Hypothalamus (tissue), 51 donors: Measurements from ENCODE around the gene PPDPF.

Experiments
- DNase-seq, 51 donors: peaks; one replicate each; lab custom pipeline; 2025; lab: John Stamatoyannopoulos, UW

Gene PPDPF

DNA sequence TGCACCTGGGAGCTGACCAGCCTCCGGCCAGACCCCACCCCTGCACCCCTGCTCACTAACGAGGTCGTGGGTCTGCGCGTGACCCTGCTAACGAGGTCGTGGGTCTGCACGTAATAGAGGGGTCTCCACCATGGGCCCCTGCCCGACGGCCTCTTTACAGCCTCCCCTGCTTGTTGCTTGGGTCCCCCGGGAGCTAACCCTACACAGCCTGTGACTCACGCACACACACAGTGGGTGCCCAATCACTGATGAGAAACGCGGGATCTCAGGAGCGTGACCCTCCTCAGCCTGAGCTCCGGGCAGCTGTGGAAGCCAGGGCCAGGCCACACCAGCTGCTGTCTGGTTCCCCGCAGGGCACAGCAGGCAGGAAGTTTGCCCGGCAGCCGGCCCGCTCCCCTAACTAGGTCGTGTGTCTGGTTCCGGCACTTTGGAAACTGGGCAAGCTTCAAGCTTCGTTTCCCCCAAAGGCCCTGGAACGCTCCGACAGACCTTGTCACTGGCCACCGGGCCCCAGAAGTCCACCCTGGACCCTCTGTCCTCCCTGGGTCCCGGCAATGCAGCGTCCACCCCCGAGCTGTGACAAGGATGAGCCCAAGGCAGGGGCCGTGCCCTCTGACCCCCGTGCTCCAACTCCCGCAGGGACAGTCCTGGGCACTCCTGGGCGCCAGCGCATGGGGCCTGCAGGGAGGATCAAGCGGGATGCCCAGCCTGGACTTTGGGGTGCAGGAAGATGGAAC lies 15.8 kb downstream of the PPDPF start:
- no peak for DNase-seq

DNA sequence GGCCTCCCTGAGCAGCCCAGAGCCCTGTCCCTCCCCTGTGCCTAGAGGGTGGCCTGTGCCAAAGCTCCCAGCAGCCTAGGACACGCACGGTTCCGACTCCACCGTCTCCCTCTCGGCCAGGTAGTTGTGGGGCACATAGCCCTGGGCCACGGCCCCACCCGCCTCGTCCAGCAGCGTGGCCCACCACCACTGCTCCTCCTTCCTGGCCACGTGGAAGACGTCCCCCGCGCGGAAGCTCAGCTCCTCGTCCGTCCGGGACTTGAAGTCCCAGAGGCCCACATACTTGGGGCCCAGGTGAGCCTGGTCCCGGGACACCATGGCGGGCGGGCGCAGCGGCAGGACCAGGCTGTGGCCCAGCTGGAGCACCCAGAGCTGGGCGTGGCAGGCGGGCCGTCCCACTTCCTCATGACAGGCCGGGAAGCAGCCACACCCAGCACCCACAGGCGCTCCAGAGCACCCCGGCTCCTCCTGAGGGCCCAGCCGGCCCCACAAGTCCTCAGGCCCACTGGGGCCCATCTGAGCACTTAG lies 16.5 kb downstream of the PPDPF start, which contains the start of gene PTK6:
TSS of gene PTK6 (minus strand) at position 380 of the 528 bp plus-strand sequence. CDS start at position 318, 62 bp downstream.
- DNase-seq: no peak

DNA sequence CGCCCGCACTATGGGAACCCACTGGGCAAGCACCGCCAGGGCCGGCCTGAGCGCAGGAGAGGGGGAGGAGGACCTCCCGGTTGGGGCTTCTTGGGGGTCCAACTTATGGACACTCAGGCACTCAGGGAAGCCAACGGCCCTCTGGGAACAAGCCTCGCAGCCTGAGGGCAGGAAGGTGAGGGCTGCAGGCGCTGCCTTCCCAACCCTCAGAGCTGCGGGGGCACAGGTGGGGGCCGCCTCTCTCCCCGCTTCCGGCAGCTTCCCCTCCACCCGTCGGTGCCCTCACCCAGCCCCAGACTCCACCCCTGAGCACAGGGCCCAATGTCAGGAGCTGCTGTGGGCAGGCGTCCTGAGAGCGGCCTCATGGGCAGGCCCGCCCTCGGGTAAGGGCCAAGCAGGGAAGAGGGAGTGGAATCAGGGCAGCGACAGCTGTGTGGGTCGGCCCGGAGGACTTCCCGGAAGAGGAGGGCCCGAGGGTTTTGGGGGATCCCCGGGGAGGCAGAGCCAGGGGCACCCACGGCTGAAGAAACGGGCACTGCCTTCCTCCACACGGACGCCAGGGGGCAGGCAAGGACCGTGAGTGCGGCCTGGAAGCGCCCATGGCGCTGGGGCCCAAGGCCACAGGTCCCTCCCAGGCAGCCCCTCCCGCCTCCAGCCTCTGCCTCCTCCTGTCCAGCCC lies 17.1 kb downstream of the PPDPF start:
- peak in 47 of 51 donors; percentile 6 to 79 (median 50) for DNase-seq

DNA sequence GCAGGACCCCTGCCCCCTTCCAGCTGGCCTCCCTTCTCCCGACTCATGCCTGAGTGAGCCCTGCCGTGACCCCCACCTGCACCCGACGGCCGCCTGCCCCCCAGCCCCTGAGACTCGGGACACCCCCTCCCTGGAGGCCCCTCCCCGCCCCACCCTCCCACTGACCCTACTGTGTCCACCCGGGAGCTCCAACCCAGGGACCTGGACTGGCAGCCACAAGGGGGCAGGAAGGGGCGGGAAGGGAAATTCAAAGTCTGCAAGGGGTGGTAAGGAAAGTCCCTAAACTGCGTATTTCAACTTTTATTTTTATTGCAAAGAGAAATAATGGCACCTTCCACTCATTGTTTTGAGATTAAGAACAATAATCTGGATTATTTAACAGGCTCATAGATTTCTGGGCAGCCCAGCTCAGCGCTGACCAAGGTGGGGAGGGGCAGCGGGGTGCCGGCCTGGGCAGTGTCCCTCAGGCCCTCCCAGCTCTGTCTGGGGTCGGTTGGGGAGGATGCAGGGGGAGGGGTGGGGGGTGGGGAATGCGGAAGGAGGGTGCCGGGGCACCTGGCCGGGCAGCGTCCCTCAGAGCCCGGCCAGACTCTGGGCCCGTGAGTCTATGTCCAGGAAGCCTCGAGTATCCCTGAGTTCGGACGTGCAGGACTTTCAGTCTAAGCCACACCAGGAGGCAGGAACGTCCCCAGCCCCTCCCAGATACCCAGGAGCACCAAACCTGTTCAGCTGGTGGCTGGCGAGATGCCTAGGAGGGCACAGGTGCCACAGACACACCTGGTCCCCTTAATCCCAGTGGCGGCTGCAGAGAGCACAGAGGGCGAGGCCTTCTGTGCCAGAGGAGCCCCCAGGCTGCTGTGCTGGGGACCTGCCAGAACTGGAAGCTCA lies 17.9 kb downstream of the PPDPF start:
- no peak for DNase-seq

DNA sequence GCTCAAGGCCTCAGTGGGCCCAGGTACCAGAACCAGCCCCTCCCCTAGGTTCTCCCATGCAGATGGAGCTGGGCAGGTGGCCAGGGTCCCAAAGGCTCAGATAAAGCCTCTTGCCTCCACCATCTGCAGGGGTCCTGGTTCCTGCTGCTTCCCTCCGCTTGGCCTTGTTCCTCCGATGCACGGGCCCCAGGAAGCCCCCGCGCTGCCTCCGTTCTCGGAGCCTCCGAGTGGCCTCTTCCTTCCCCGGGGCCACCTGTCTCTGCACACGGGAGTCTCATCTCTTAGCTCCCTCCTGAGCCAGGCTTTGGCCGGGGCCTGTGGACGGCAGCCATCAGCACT lies 18.5 kb downstream of the PPDPF start:
- DNase-seq: no peak

DNA sequence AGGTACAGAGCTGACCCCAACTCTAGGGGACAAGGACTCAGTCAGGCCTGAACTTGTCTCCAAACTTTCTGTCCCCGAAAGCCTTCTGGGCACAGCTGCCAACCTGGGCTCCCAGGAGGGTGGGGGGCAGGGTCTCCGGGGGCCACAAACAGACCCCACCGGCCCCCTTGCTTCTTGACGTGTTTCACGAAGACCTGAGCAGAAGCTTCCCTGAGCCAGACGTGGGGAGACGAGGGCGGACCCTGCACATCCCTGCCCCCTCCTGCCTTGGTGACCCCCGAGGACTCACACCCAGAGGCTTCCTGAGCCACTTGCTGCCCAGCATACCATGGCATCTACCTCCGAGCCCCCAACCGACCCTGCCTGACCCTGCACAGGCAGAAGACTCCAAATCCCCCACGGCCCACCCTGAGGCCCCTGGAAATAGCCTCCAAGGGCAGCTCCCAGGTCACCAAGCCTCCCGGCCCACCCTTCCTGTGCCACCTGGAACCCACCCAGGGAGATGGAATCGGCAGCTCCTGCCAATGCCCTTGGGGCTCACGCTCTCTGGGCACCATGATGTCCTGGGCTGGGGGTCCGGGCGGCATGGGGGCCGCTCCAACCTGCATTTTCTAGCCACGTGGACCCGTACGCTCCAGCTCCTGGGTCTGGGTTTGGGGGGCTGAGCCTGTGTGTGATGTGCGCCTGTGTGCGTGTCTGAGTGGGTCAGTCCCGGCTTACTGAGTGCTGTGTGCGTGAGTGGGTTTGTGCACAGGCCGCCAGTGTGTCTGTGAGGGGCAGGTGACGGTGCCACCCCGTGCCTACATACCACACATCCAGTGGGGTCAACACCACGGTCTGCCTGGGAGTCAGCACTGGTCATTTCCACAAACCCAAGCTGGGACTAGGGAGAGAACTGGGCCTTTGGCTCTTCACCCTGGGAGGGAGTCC lies 19.1 kb downstream of the PPDPF start:
- DNase-seq: no peak

DNA sequence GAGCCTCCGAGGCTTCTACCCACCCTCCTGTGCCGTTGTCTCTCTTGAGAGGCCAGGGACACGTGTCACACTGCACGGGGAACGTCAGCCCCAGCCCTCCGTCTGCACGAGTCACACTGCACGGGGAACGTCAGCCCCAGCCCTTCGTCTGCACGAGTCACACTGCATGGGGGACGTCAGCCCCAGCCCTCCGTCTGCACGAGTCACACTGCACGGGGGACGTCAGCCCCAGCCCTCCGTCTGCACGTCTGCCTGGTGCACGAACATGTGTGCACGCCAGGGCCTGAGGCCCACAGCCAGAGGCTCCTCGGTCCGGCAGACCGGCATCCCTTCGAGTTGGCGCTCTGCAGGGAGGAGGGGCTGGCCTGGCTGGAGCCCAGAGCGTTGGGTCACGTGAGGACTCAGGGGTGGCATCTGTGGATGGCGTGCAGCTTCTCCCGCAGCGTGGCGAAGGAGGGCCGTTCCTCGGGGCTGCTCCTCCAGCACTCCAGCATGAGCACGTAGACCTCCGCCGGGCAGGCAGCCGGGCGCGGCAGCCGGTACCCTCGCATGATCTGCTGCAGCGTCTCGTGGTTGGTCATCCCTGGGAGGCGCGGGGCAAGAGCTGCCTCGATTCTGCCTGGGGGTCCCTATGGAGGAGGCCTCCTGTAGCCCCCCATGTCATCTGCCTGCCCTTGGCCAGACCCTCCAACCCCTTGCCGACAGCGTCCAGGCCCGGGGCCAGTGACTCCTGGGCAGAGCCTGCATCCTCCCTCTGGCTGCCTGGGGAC lies 20.0 kb downstream of the PPDPF start:
- DNase-seq: peak in 24 of 51 donors; percentile 11 to 53 (median 30)

DNA sequence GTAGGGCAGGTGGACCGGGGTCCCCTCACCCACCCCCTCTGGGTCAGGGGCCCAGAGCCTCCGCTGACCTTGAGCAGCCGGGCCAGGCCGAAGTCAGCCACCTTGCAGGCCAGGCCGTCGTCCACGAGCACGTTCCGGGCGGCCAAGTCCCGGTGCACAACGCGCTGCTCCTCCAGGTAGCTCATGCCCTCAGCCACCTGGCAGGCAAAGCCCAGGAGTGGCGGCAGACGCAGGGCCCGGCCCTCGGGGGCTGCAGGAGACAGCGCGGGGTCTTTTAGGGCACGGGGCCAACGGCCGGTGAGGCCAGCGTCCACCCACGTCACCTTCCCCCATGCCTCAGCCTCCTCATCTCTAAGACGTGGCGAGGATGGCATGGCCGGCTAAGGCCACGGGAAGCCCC lies 20.8 kb downstream of the PPDPF start:
- no peak for DNase-seq

DNA sequence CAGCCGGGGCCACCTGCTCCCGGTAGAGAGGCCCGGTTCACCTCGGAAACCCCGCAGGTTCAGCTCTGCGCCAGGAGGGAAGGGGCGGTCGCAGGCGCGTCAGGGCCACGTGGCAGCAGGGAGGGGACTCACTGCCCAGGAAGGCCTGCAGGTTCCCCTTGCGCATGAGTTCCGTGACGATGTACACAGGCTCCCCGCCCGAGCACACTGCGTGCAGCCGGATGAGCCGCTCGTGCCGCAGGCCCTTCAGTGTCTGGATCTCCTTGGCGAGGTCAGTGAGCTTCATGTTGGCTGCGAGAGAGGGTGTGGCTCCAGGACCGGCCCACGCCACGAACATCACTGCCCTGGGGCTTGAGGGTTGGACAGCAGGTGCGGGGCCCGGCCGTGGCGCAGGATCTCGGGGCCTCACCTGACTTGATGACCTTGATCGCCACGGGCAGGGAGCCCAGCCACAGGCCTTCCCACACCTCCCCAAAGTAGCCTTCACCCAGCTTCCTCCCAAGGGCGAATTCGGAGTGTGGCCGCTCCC lies 21.5 kb downstream of the PPDPF start:
- no peak for DNase-seq

DNA sequence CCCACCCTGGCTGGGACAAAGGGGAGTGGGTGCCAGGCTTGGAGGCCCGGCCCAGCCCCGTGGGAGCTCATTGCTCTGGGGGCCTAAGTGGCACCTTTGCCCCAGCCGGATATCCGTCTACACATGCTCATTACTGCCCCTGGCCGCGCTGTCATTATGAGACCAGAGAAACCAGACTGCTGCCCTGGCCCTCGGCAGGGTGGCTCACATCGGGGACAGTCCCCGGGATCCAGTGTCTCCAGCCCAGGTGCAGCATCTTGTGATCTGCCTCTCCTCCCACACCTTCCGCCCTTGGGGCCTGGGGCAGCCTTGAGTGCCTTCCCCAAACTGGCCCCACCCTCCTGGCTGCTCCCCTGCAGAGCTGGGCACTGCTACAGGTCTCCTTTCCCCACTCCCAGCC lies 22.1 kb downstream of the PPDPF start:
- DNase-seq: no peak

DNA sequence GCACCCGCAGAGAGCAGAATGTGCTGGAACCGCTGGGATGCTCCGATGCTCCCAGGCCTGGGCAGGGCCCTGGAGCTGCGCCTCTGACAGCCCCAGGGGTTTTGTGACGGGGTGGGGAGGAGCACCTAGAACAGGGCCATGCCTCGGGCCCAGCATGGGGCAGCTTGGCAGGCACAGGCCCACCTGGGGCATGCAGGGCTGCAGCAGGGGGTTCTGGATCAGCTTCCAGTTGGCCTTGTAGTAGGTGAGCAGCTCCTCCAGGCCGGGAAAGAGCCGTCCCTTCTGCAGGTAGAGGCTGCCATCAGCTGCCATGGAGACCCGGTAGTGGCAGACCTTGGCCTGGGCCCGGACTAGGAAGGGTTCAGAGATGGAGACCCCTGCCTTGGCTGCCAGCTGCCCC lies 22.6 kb downstream of the PPDPF start:
- no peak for DNase-seq

DNA sequence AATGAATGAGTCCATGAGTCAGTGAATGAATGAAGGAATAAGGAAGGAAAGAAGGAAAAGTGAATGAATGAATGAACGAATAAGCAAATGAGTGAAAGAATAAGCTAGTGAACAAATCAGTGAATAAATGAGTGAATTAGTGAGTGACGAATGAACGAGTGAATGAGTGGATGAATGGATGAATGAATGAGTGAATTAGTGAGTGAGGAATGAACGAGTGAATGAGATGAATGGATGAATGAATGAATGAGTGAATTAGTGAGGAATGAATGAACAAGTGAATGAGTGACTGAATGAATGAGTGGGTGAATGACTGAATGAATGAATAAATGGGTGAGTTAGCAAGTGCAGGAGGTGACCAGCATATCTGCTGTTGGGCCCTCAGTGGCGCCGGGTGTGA lies 23.2 kb downstream of the PPDPF start:
- DNase-seq: no peak

DNA sequence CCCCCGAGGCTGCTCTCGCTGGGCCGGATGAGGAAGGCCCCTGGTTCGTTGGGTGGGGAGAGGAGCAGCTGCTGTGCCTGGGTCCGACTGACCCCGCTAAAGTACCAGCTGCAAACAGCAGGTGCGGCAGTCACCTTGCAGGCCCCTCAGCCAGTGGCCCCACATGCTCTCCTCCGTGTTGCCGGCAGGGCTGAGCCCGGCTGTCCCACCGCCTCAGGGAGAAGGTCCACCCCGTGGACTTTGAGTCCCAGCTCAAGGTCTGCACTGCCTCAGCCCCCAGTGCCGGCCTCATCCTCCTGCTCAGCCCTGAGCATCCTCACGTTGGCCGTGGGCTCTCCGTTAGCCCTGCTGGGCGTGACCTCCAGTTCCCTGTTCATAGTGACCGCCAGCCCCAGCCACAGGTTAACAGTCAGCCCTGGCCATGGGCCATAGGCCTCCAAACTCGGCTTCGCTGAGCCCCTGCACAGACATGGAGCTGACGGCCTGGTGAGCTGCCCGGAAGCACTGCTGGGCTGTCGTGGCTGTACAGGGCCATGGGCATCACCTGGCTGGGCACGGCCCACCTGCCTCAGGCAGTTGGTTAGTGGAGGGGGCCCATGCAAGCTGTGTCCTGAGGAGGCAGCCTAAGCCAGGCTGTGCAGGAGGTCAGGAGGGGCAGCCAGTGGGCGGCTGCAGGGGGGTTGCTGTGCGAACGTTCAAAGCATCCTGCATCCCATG lies 23.8 kb downstream of the PPDPF start:
- no peak for DNase-seq

DNA sequence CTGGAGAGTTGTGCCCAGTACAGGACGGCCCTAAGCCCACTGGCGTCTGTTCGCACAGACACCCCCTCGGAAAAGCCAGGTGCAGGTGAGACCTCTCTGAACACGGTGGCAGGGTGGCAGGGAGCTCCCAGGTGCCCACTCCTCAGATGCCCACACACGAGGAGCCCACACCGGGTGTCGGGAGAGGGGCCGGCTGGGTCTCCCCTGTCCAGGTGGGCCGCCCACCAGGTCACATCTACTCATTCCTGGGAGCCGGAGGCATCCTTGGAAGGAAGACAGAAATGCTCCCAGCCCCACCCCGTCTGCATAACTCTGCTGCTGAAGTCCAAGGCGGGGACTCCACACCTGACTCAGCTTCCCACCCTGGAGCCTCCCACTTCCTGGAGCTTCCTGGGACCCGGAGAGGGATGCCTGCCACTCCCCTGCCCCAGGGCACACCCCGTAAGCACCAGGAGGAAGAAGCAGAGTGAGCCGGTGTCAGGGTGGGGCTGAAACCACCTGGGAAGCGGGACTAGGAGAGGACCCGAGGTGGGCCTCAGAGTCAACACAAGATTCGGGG lies 24.5 kb downstream of the PPDPF start:
- DNase-seq: no peak

DNA sequence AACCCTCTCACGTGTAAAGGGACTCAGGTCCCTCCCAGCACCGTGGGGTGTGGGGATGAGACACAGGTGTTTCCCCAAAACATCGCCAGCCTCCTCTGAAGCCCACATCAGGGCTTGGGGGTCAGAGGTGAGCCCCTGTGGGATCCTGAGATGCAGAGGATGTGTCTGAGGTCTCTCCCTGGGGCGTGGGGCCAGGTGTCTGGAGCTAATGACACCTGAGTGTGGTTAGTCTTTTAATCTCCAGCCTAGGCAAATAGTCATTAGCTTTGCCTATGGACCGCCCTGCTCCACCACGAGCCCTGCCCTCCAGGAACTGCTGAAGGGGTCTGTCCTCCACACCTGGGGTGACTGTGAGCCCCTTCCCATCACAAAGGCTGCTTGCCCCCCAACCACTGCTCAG lies 25.2 kb downstream of the PPDPF start:
- no peak for DNase-seq

DNA sequence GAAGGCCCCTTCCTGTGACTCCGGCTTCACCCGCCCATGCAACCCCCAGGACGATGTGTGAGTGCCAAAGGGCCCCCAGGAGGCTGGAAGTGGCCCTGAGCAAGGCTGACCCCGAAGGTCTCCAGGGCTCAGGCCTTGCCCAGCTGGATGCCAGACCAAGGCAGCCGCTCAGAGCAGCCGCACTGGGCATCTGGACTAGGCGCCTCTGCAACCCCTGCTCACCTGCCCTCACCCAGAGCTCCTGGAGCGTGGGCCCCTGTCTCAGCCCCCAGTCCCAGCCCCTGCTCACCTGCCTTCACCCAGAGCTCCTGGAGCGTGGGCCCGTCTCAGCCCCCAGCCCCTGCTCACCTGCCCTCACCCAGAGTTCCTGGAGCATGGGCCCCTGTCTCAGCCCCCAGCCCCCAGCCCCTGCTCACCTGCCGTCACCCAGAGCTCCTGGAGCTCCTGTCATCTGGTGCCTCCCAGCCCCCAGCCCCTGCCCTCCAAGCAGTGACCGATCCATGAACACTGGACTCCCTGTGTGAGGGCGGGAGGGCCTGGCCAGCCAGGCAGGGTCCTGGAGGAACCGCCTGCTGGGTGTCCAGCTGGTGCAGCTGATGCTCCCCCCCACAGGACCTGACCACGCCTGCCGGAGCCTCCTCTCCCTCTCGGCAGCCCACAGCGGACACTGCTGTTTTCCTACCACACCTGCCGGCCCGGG lies 25.8 kb downstream of the PPDPF start:
- no peak for DNase-seq

DNA sequence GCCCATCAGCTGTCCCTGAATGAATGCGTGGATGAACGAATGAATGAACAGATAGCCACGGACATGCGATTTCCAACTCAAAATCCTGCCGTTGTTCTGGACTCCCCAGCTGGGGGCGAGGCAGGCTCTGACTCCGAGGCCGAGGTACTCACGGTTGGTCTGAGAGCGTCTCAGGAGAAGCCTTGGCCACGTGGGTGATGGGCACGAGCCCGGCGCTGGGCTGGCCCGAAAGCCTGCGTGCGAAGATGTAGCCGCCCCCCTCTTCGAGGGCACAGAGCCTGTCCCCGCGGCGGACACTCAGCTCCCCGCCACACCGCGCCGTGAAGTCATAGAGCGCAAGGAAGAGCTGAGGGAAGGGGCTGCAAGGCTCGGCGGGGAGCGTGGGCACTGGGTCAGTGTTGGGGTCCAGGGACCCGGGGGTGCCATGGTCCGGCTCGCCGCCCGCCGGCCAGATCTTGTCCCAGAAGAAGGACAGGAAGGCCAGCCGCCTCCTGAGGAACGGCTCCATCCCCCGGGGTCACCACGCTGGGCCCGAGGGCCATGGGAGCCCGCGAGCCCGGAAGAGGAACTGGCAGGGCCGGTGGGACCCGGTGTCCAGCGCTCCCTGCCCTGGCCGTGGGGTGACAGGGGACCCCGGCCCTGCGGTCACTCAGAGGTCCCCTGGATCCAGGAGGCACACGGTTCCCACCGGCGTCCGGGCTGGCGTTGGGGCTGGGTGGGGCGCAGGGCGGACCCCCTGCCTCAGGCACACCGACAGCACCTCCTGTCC lies 26.6 kb downstream of the PPDPF start:
- DNase-seq: no peak
